Keratinocyte (primary cell): Measurements from ENCODE around the gene CTIF. TPM values are rescaled to one million over a fixed set of nuclear protein-coding genes. Genes with fewer than 3 reads are reported as not detected.

Experiments
- DNase-seq: peaks from one replicate; pipeline ENCODE4 v3.0.0-alpha.2; 2011; ENCODE audit warnings: low read depth, missing footprints, low spot score
- FAIRE-seq: peaks from 2 replicates; lab custom pipeline; 2011; peaks lifted over from hg19 to GRCh38; lab: Jason Lieb, UNC
- H2AFZ ChIP-seq: 2 replicates; pipeline ENCODE4 v1.6.0; 2012; ENCODE audit warnings: low read length, control low read depth, inconsistent platforms; ENCODE audit not compliant: control insufficient read depth
- H3K27ac ChIP-seq: 2 replicates; pipeline ENCODE4 v1.5.1; 2011; ENCODE audit warnings: low read length; ENCODE audit not compliant: control insufficient read depth, insufficient read depth
- H3K27me3 ChIP-seq: 3 replicates; pipeline ENCODE4 v1.6.0; 2011; ENCODE audit warnings: low read length; ENCODE audit not compliant: control insufficient read depth, insufficient read depth; ENCODE audit errors: extremely low read depth
- H3K36me3 ChIP-seq, 2 experiments: 2 replicates in 1 of 2; 3 replicates in 1 of 2; pipeline ENCODE4 v1.5.1; 2011; ENCODE audit warnings: low read length in 2 of 2, mild to moderate bottlenecking in 1 of 2; ENCODE audit not compliant: control insufficient read depth in 2 of 2, insufficient read depth in 2 of 2; ENCODE audit errors: extremely low read depth in 1 of 2
- H3K4me1 ChIP-seq: 3 replicates; pipeline ENCODE4 v1.5.1; 2011; ENCODE audit warnings: low read length; ENCODE audit not compliant: control insufficient read depth, insufficient read depth; ENCODE audit errors: extremely low read depth
- H3K4me2 ChIP-seq: 3 replicates; pipeline ENCODE4 v1.6.0; 2011; ENCODE audit warnings: low read depth, low read length; ENCODE audit not compliant: control insufficient read depth, insufficient read depth; ENCODE audit errors: extremely low read depth
- H3K4me3 ChIP-seq, 3 experiments: fragments of 200-600 bp in 1 of 3; sonication (generic) in 1 of 3; 2 replicates in 2 of 3; 3 replicates in 1 of 3; pipeline ENCODE4 v1.5.1; 2011 to 2016; ENCODE audit warnings: low read length in 3 of 3, mild to moderate bottlenecking in 3 of 3, control low read depth in 2 of 3, inconsistent platforms in 1 of 3, low read depth in 1 of 3, mixed read lengths in 1 of 3, mixed run types in 1 of 3, moderate library complexity in 1 of 3; ENCODE audit not compliant: control insufficient read depth in 2 of 3, insufficient read depth in 2 of 3; ENCODE audit errors: extremely low read depth in 1 of 3
- H3K79me2 ChIP-seq: 2 replicates; pipeline ENCODE4 v1.6.0; 2012; ENCODE audit warnings: low read length; ENCODE audit not compliant: control insufficient read depth, insufficient read depth
- H3K9ac ChIP-seq: 3 replicates; pipeline ENCODE4 v1.6.0; 2011; ENCODE audit warnings: low read length; ENCODE audit not compliant: control insufficient read depth, insufficient read depth; ENCODE audit errors: extremely low read depth
- H3K9me1 ChIP-seq: 3 replicates; pipeline ENCODE4 v1.6.0; 2011; ENCODE audit warnings: low read length; ENCODE audit not compliant: control insufficient read depth, insufficient read depth; ENCODE audit errors: extremely low read depth
- H3K9me3 ChIP-seq: 2 replicates; pipeline ENCODE4 v1.5.1; 2012; ENCODE audit warnings: low read depth, low read length; ENCODE audit not compliant: control insufficient read depth
- H4K20me1 ChIP-seq: 3 replicates; pipeline ENCODE4 v1.6.0; 2011; ENCODE audit warnings: low read length; ENCODE audit not compliant: control insufficient read depth, insufficient read depth; ENCODE audit errors: extremely low read depth
- CTCF ChIP-seq, 3 experiments: IDR thresholded peaks in 1 of 3; conservative IDR thresholded peaks in 1 of 3; optimal IDR thresholded peaks in 1 of 3; 2 replicates in 2 of 3; 3 replicates in 1 of 3; pipeline versions ENCODE3 to v1.5.1; 2011; ENCODE audit warnings: low read length in 3 of 3, mild to moderate bottlenecking in 3 of 3, moderate library complexity in 2 of 3, control low read depth in 1 of 3, inconsistent platforms in 1 of 3; ENCODE audit not compliant: insufficient read depth in 2 of 3; ENCODE audit errors: extremely low read depth in 1 of 3
- EZH2 ChIP-seq: IDR thresholded peaks from one replicate; pipeline ENCODE4 v1.6.1; 2012; ENCODE audit warnings: inconsistent platforms, mild to moderate bottlenecking, low read length, moderate library complexity
- dilution Hi-C: fragments of 300-500 bp; cut with MboI; formaldehyde crosslinking; loops from one replicate; pipeline ENCODE4 v1.7.0; 2020; ENCODE audit warnings: low sequenced_read_pairs; ENCODE audit not compliant: extremely low pct_ligation_motif_present
- polyA plus RNA-seq, 5 experiments: library from polyadenylated mRNA; depleted of rRNA in 3 of 5; stranded (reverse) in 3 of 5; stranded (forward) in 1 of 5; unstranded in 1 of 5; fragments of >200 nt; gene quantifications; 1 replicate in 1 of 5; 2 replicates in 3 of 5; 3 replicates in 1 of 5; pipeline versions ENCODE4 v1.2.1 to v1.2.3, GENCODE V29; 2011 to 2012; ENCODE audit warnings: missing spikeins in 2 of 5, low read depth in 1 of 5, low replicate concordance in 1 of 5

The CTIF gene
- polyA plus RNA-seq, 1 donor (not counting 4 experiments of a cell fraction or from before 2014, with no cell fraction given) = 15.0 TPM

- peak overlapping the region; percentile 72 to 91 (median 83) for H3K4me3 ChIP-seq
- dilution Hi-C loops = no loop called here
- H3K79me2 ChIP-seq = peaks cover 52% of the 10 kb centered on the region
- peak overlapping the region; percentile 89 for H3K27ac ChIP-seq
- TF ChIP-seq EZH2 = no peak
- peak in 1 of 3 experiments; percentile 13 for TF ChIP-seq CTCF (optimal IDR thresholded peaks at IDR 0.05 in 1 of 3, IDR thresholded peaks at IDR 0.05 in 1 of 3, conservative IDR thresholded peaks at IDR 0.05 in 1 of 3; ENCODE audit: extremely low read depth in 1 of 3, insufficient read depth in 2 of 3, low read length in 3 of 3)
- FAIRE-seq (no peak), DNase-seq (no peak)
- no peaks in the 10 kb centered on the region for H3K27me3 ChIP-seq
- H3K36me3 ChIP-seq = no peaks in the 10 kb centered on the region
- no peaks in the 10 kb centered on the region for H3K9me1 ChIP-seq
- H3K9ac ChIP-seq = peak overlapping the region; percentile 93
- peaks cover 35% of the 10 kb centered on the region for H3K4me1 ChIP-seq
- peak overlapping the region; percentile 57 for H2AFZ ChIP-seq
- H3K4me2 ChIP-seq = peak overlapping the region; percentile 82
- H4K20me1 ChIP-seq = peaks cover 2% of the 10 kb centered on the region
- no peaks in the 10 kb centered on the region for H3K9me3 ChIP-seq
Observed at GRCh38 chr18:48540251-48541025, 1.6 kb downstream of the CTIF start.

- peak overlapping the region; percentile 72 to 91 (median 83) for H3K4me3 ChIP-seq
- dilution Hi-C loops = no loop called here
Observed at GRCh38 chr18:48541026-48541746, 2.4 kb downstream of the CTIF start.

More at GRCh38 chr18:48541026-48541746, 2.4 kb downstream of the CTIF start:
- Histone ChIP-seq H3K27me3 (no peaks in the 10 kb centered on the region), H3K9me3 (no peaks in the 10 kb centered on the region), H3K4me1 (peaks cover 43% of the 10 kb centered on the region), H3K4me2 (peak overlapping the region; percentile 77), H3K27ac (peak overlapping the region; percentile 76), H3K79me2 (peaks cover 54% of the 10 kb centered on the region), H4K20me1 (peaks cover 2% of the 10 kb centered on the region), H3K9ac (peak overlapping the region; percentile 93), H2AFZ (peak overlapping the region; percentile 45), H3K36me3 (no peaks in the 10 kb centered on the region), H3K9me1 (no peaks in the 10 kb centered on the region)
- TF ChIP-seq EZH2 (no peak), CTCF (optimal IDR thresholded peaks at IDR 0.05 in 1 of 3, IDR thresholded peaks at IDR 0.05 in 1 of 3, conservative IDR thresholded peaks at IDR 0.05 in 1 of 3; ENCODE audit: extremely low read depth in 1 of 3, insufficient read depth in 2 of 3, low read length in 3 of 3) (no peak)
- DNase-seq = no peak
- no peak for FAIRE-seq
